Karpas-422 (cell line): ENCODE data around the gene SAMD14. TPM values are rescaled to one million over a fixed set of nuclear protein-coding genes. Genes with fewer than 3 reads are reported as not detected.

ENCODE experiments used
- DNase-seq: peaks from one replicate; pipeline ENCODE4 v3.0.0-alpha.2; 2015
- H2AFZ ChIP-seq: fragments of 200-600 bp; sonication (generic); 2 replicates; pipeline ENCODE4 v1.6.1; 2014; ENCODE audit warnings: antibody characterized with exemption, low read length, mixed read lengths
- H3K27ac ChIP-seq: fragments of 200-600 bp; sonication (generic); 2 replicates; pipeline ENCODE4 v1.5.1; 2014; ENCODE audit warnings: mild to moderate bottlenecking, low read length, moderate library complexity
- H3K27me3 ChIP-seq: fragments of 200-600 bp; sonication (generic); 2 replicates; pipeline ENCODE4 v1.6.1; 2014; ENCODE audit warnings: low read length, mixed read lengths
- H3K36me3 ChIP-seq: fragments of 200-600 bp; sonication (generic); 2 replicates; pipeline ENCODE4 v1.6.1; 2014; ENCODE audit warnings: low read length, mixed read lengths; ENCODE audit not compliant: insufficient read depth
- H3K4me1 ChIP-seq: fragments of 200-600 bp; sonication (generic); 2 replicates; pipeline ENCODE4 v1.6.1; 2014; ENCODE audit warnings: mild to moderate bottlenecking, low read length, mixed read lengths
- H3K4me2 ChIP-seq: fragments of 200-600 bp; sonication (generic); 2 replicates; pipeline ENCODE4 v1.6.1; 2014; ENCODE audit warnings: low read length, low read depth, mild to moderate bottlenecking; ENCODE audit not compliant: poor library complexity, severe bottlenecking
- H3K4me3 ChIP-seq: fragments of 200-600 bp; sonication (generic); 2 replicates; pipeline ENCODE4 v1.5.1; 2014; ENCODE audit warnings: mild to moderate bottlenecking, antibody characterized with exemption, low read length, mixed read lengths
- H3K79me2 ChIP-seq: fragments of 200-600 bp; sonication (generic); 2 replicates; pipeline ENCODE4 v1.6.1; 2014; ENCODE audit warnings: mild to moderate bottlenecking, low read length, mixed read lengths
- H3K9ac ChIP-seq: fragments of 200-600 bp; sonication (generic); 2 replicates; pipeline ENCODE4 v1.6.0; 2014; ENCODE audit warnings: low read length
- H3K9me2 ChIP-seq: fragments of 200-600 bp; sonication (generic), shearing (Covaris generic); replicated peaks from 2 replicates; pipeline ENCODE4 v1.6.0; 2014; ENCODE audit warnings: mild to moderate bottlenecking, low read length, moderate library complexity; ENCODE audit not compliant: insufficient read depth
- H3K9me3 ChIP-seq: fragments of 300-700, 200-600 bp; sonication (generic); 2 replicates; pipeline ENCODE4 v1.6.1; 2014; ENCODE audit warnings: low read length, mixed read lengths
- H4K20me1 ChIP-seq: fragments of 200-600 bp; sonication (generic); 2 replicates; pipeline ENCODE4 v1.6.1; 2014; ENCODE audit warnings: mild to moderate bottlenecking, antibody characterized with exemption, low read length, low read depth; ENCODE audit not compliant: insufficient read depth
- total RNA-seq: library from RNA; depleted of rRNA; stranded (reverse); fragments of >200 nt; shearing (Covaris generic); gene quantifications from 2 replicates; pipeline ENCODE4 v1.2.3, GENCODE V29; 2014; ENCODE audit warnings: low replicate concordance

Gene SAMD14
- total RNA-seq, 1 experiment from 2014 or later = not detected

- H3K4me2 ChIP-seq = no peak overlapping the region
- H3K36me3 ChIP-seq = no peaks in the 10 kb centered on the region
- no peaks in the 10 kb centered on the region; the same call in 1 of the 2 replicates for H4K20me1 ChIP-seq
- H2AFZ ChIP-seq = no peak overlapping the region
- no peak overlapping the region for H3K9ac ChIP-seq
- H3K4me1 ChIP-seq = peaks cover 5% of the 10 kb centered on the region
- H3K79me2 ChIP-seq = no peaks in the 10 kb centered on the region
- H3K9me3 ChIP-seq = no peaks in the 10 kb centered on the region
- no peak overlapping the region for H3K27ac ChIP-seq
- DNase-seq = no peak
- no peaks in the 10 kb centered on the region for H3K9me2 ChIP-seq
- H3K4me3 ChIP-seq = no peak overlapping the region
- no peaks in the 10 kb centered on the region for H3K27me3 ChIP-seq
These were observed 43.0 kb upstream of the SAMD14 start for GRCh38 chr17:50172936-50173334.

- no peaks in the 10 kb centered on the region for H3K27me3 ChIP-seq
- H3K9me3 ChIP-seq = no peaks in the 10 kb centered on the region
- peaks cover 13% of the 10 kb centered on the region for H3K4me1 ChIP-seq
- no peak for DNase-seq
- H3K4me3 ChIP-seq = no peak overlapping the region
- no peak overlapping the region for H3K27ac ChIP-seq
- no peaks in the 10 kb centered on the region for H3K9me2 ChIP-seq
- H3K4me2 ChIP-seq = no peak overlapping the region
- no peaks in the 10 kb centered on the region for H3K36me3 ChIP-seq
- H4K20me1 ChIP-seq = no peaks in the 10 kb centered on the region; the same call in 1 of the 2 replicates
- H2AFZ ChIP-seq = no peak overlapping the region
- H3K79me2 ChIP-seq = no peaks in the 10 kb centered on the region
- no peak overlapping the region for H3K9ac ChIP-seq
These were observed 42.2 kb upstream of the SAMD14 start for GRCh38 chr17:50172130-50172529.

- H3K27ac ChIP-seq = no peak overlapping the region
- H3K4me1 ChIP-seq = peaks cover 14% of the 10 kb centered on the region
- H3K27me3 ChIP-seq = no peaks in the 10 kb centered on the region
- H2AFZ ChIP-seq = no peak overlapping the region
- H3K9me3 ChIP-seq = no peaks in the 10 kb centered on the region
- no peaks in the 10 kb centered on the region for H3K79me2 ChIP-seq
- no peaks in the 10 kb centered on the region for H3K9me2 ChIP-seq
- no peak overlapping the region for H3K4me3 ChIP-seq
- H3K9ac ChIP-seq = no peak overlapping the region
- no peaks in the 10 kb centered on the region; the same call in 1 of the 2 replicates for H4K20me1 ChIP-seq
- no peak for DNase-seq
- H3K36me3 ChIP-seq = no peaks in the 10 kb centered on the region
- no peak overlapping the region for H3K4me2 ChIP-seq
These were observed 41.6 kb upstream of the SAMD14 start for GRCh38 chr17:50171371-50172071.

- Histone ChIP-seq H2AFZ (no peak overlapping the region), H3K79me2 (no peaks in the 10 kb centered on the region), H3K27me3 (no peaks in the 10 kb centered on the region), H4K20me1 (no peaks in the 10 kb centered on the region; the same call in 1 of the 2 replicates), H3K4me1 (peaks cover 14% of the 10 kb centered on the region), H3K9me3 (no peaks in the 10 kb centered on the region), H3K4me3 (no peak overlapping the region), H3K9ac (no peak overlapping the region), H3K27ac (no peak overlapping the region), H3K9me2 (no peaks in the 10 kb centered on the region), H3K36me3 (no peaks in the 10 kb centered on the region), H3K4me2 (no peak overlapping the region)
- no peak for DNase-seq
These were observed 40.9 kb upstream of the SAMD14 start for GRCh38 chr17:50170662-50171370.

- no peak overlapping the region for H3K4me3 ChIP-seq
- peaks cover 14% of the 10 kb centered on the region for H3K4me1 ChIP-seq
- no peaks in the 10 kb centered on the region for H3K27me3 ChIP-seq
- no peak overlapping the region for H3K9ac ChIP-seq
- no peaks in the 10 kb centered on the region for H3K9me2 ChIP-seq
- H3K4me2 ChIP-seq = no peak overlapping the region
- H2AFZ ChIP-seq = no peak overlapping the region
- DNase-seq = no peak
- no peaks in the 10 kb centered on the region for H3K36me3 ChIP-seq
- no peaks in the 10 kb centered on the region; the same call in 1 of the 2 replicates for H4K20me1 ChIP-seq
- H3K79me2 ChIP-seq = no peaks in the 10 kb centered on the region
- no peak overlapping the region for H3K27ac ChIP-seq
- no peaks in the 10 kb centered on the region for H3K9me3 ChIP-seq
These were observed 40.0 kb upstream of the SAMD14 start for GRCh38 chr17:50169881-50170459.

GRCh38 chr17:50169121-50169764 lies 39.3 kb upstream of the SAMD14 start:
- Histone ChIP-seq H3K9ac (no peak overlapping the region), H2AFZ (no peak overlapping the region), H4K20me1 (no peaks in the 10 kb centered on the region; the same call in 1 of the 2 replicates), H3K4me1 (peaks cover 15% of the 10 kb centered on the region), H3K4me3 (no peak overlapping the region), H3K27ac (no peak overlapping the region), H3K4me2 (no peak overlapping the region), H3K79me2 (no peaks in the 10 kb centered on the region), H3K9me2 (no peaks in the 10 kb centered on the region), H3K27me3 (no peaks in the 10 kb centered on the region), H3K9me3 (no peaks in the 10 kb centered on the region), H3K36me3 (no peaks in the 10 kb centered on the region)
- DNase-seq = peak; percentile 91

- H3K9me2 ChIP-seq = no peaks in the 10 kb centered on the region
- H2AFZ ChIP-seq = no peak overlapping the region
- no peak overlapping the region for H3K4me2 ChIP-seq
- no peaks in the 10 kb centered on the region for H3K9me3 ChIP-seq
- no peak overlapping the region for H3K27ac ChIP-seq
- no peak overlapping the region for H3K4me3 ChIP-seq
- no peaks in the 10 kb centered on the region for H3K36me3 ChIP-seq
- H4K20me1 ChIP-seq = no peaks in the 10 kb centered on the region; the same call in 1 of the 2 replicates
- no peaks in the 10 kb centered on the region for H3K27me3 ChIP-seq
- no peaks in the 10 kb centered on the region for H3K79me2 ChIP-seq
- no peak overlapping the region for H3K9ac ChIP-seq
- H3K4me1 ChIP-seq = peaks cover 22% of the 10 kb centered on the region
- no peak for DNase-seq
These were observed 38.4 kb upstream of the SAMD14 start for GRCh38 chr17:50168319-50168718.

- Histone ChIP-seq H3K9me3 (no peaks in the 10 kb centered on the region), H3K27ac (no peak overlapping the region), H3K4me3 (no peak overlapping the region), H3K9me2 (no peaks in the 10 kb centered on the region), H3K27me3 (no peaks in the 10 kb centered on the region), H3K4me2 (peak overlapping the region; percentile 55), H2AFZ (no peak overlapping the region), H3K36me3 (no peaks in the 10 kb centered on the region), H4K20me1 (no peaks in the 10 kb centered on the region; the same call in 1 of the 2 replicates), H3K79me2 (no peaks in the 10 kb centered on the region), H3K4me1 (peaks cover 22% of the 10 kb centered on the region), H3K9ac (no peak overlapping the region)
- DNase-seq = no peak
These were observed 37.4 kb upstream of the SAMD14 start for GRCh38 chr17:50167371-50167770.
